GM12872 (cell line): Measurements from ENCODE around the gene GFER.

ENCODE experiments used
- TF ChIP-seq, protein P1 (sequence below): IDR thresholded peaks from 3 replicates; pipeline ENCODE4 v1.5.1; 2011; ENCODE audit warnings: low read depth, mild to moderate bottlenecking, low read length, moderate library complexity; ENCODE audit not compliant: insufficient read depth

GFER gene

DNA sequence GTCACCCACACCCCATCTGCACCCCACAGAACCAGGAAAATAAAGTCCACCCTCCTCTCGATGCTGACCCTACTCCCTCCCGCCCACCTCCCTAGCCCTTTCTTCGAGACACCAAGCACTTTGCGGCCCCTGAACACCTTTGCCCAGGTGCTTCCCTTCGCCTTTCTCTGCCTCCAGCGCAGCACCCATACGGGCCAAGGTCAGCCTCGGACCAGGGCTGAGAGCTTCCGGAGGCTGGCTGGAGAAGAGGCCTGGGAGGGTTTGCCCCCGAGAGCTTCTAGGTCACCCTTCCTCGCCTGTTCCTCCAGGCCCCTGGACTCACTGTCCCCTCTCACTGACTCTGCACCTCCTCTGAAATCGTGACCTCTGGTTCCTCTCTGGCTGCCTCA lies 40.0 kb downstream of the GFER start:
- TF ChIP-seq, protein P1, sequence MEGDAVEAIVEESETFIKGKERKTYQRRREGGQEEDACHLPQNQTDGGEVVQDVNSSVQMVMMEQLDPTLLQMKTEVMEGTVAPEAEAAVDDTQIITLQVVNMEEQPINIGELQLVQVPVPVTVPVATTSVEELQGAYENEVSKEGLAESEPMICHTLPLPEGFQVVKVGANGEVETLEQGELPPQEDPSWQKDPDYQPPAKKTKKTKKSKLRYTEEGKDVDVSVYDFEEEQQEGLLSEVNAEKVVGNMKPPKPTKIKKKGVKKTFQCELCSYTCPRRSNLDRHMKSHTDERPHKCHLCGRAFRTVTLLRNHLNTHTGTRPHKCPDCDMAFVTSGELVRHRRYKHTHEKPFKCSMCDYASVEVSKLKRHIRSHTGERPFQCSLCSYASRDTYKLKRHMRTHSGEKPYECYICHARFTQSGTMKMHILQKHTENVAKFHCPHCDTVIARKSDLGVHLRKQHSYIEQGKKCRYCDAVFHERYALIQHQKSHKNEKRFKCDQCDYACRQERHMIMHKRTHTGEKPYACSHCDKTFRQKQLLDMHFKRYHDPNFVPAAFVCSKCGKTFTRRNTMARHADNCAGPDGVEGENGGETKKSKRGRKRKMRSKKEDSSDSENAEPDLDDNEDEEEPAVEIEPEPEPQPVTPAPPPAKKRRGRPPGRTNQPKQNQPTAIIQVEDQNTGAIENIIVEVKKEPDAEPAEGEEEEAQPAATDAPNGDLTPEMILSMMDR = no peak

DNA sequence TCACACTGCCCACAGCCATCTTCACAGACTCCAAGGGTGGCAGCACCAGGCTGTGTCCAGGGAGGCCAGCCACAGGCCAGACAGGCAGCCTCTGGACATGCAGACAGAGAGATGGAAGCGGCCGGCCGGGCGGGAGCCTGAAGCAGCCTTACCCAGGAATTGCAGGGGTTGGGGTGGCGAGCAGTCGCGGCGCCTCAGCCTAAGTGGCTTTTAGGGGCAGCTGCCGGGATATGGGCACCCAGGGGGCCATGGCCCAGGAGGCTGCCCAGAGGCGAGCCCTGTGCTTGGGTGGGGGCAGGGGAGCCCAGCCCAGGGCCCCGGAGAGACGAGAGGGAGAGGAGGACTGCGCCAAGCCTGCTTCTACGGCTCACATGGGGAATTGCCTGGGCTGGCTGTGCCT lies 41.3 kb downstream of the GFER start:
- TF ChIP-seq, protein P1 = no peak

DNA sequence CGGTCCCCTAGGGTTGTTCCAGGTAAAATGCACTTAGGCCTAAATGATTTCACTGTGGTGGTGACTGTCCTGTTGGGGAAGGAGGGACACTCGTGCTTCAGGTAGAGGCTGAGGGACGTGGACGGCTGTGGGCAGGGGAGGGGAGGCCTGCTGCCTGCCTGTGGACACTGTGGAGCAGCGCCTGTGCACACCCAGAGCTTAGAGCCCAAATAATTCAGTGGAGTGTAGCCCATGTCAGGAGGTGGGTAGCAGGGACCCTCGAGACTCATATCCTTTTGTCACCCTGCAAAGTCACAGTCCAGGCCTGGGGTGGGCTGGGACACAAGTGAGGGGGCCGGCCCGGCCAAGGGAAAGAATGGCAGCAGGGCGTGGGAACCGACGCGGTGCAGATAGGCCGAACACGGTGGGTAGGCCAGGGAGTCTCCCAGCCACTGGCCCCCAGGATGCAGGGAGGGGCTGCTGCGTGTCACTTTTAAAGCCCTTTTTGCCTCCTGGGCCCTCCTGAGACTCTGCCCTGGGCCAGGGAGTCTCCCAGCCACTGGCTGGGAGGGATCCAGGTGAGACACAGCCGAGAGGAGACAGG lies 42.0 kb downstream of the GFER start:
- TF ChIP-seq, protein P1 = no peak

DNA sequence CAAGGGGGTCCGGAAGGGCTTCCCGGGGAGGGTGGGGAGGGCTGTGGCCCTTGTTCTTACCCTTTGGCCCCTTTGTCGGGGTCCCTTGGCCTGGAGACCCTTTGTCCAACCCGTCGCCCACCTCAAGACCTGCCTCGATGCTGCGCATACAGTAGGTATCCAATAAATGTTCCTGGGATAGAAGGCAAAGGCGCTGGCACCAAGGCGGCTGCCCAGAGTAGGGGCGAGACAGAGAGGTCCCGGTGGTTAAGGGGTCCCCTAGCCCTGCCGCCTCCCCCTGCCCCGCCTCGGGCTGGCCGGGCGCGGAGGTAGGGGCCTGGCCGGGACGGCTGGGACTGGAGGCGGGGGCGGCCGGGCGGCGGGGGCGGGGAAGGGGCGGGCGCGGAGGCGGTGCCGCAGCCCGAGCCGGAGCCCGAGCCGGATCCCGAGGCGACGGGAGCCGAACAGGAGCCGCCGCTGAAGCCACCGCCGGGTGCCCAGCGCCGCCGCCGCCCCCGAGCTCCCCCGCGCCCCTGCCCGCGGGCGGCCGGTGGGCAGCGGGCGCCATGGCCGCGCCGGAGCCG lies 42.5 kb downstream of the GFER start, which contains the start of gene NHERF2:
Gene NHERF2, plus strand, starts transcription at position 442 of the 563 bp plus-strand sequence. Its CDS starts 104 bp downstream, at position 546.
- TF ChIP-seq, protein P1 = no peak

DNA sequence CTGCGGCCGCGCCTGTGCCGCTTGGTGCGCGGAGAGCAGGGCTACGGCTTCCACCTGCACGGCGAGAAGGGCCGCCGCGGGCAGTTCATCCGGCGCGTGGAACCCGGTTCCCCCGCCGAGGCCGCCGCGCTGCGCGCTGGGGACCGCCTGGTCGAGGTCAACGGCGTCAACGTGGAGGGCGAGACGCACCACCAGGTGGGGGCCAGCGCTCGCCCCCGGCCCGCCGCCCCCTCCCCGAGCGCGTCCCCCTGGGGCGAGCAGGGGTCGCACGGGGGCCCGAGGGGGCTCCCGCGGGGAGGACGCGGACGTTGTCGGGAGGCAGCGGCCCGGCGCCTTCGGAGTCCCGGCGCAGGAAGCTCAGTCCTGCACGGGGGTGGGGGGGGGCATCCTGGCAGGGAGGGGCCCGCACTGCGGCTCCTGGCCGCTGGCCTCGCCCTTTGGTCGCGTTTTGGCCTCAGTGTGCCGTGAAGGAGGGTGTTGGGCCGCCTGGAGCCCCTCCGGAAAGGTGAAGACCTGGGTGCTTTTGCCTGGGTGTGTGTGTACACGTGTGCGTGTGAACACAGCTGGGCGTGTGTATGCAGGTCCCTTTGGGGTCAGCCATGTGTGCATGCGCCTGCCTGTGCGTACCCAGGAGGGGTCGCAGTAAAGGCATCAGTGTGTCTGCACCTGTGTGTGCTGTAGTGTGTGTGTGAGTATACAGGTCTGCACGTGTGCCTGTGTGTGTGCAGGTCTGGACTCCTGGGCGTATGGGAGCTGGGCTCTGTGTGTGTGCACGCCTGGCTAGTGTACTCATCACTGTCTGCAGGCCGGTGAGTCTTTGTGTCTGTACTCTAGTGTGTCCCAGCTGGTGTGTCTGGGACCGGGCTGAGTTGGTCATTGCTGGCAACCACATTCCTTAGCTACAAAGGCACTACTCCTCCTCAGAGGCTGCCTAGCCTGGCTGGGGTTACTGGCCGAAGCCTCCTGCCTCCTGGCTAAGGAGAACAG lies 43.3 kb downstream of the GFER start:
- TF ChIP-seq, protein P1 = no peak

DNA sequence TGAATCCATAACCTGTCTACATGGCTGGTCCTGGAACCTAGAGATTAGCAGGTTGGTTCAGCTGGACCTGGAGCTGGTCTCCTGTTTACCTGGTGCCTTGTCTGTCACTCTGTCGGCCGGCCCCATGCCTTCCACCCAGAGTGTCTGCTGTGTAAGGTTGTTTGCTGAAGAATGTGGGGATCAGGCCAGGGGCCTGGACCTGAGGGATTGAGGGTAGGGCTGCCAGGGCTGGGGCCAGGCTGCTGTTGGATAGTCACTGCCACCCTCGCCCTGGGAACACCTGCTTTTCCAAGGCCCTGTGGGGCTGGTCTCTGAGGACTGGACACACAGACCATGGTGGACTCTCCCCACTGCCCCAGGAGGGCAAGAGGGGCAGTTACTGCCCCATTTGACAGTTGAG lies 44.2 kb downstream of the GFER start:
- TF ChIP-seq, protein P1 = no peak

DNA sequence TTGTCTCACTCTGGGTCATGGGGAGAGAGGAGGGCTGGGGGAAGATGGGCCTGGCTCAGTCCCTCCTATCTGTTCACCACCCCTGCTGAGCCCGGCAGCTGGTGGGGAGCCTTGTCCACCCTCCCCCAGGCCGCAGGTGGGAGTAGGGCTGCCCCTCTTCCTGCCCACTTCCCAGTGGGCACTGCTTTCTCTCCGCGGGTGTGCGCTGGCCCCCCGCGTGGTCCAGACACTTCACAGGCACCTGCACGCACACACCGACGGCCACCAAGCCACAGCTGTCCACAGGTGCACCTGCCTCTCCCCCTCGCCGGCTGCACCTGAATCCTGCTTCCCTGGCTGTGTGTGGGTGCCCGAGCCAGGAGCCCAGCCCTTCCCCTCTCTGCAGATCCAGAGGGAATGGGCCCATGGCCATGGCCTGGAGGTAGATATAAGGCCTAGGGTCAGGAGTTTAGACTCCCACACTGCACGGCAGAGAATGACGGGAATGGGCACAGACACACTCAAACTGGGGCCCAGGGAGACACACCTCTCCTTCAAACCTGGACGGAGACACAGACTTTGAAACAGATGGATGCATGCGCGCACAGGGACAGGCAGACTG lies 44.7 kb downstream of the GFER start:
- TF ChIP-seq, protein P1 = no peak
